ENCODE results near the gene UAP1.

UAP1 gene

DNA sequence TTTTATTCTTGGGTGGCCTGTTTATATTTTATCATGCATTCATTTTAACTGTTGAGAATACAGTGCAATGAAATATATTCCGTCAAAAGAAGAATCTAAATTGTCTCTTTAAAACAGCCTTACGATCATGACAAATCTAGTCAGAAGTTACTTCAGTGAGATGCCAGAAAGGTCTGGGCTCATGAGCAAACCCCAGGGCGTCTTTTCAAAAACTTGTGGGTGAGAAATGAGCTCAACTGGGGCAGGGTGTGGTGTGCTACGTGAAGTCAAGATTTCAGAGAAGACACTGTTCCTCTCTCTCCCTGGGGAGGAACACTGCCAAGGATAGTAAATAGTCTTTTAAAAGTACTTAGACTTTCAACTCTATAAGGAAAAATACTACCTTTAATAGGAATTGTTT lies 13.4 kb upstream of the UAP1 start:
- Histone ChIP-seq H2AFZ (ENCODE audit: low read depth, low read length, severe bottlenecking) (no peak overlapping the region), H3K4me2 (ENCODE audit: low read depth, low read length, poor library complexity, severe bottlenecking) (no peak overlapping the region), H3K9ac (ENCODE audit: low read length) (no peak overlapping the region)

DNA sequence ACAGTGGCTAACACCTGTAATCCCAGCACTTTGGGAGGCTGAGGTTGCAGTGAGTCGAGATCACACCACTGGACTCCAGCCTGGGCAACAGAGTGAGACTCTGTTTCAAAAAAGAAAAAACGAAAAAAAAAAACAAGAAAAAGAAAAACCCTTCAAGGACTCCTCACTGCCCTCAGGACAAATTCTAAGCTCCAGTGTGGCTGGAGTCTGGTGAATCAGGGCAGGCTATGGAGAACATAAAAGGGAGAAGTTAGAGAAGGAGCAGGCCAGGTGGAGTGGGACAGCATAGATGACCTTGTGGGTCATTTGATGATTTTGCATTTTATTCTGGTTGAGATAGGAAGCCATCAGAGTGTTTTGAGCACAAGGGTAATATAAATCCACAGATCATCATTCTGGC lies 12.5 kb upstream of the UAP1 start:
- no peaks in the 10 kb centered on the region for H4K20me1 ChIP-seq (ENCODE audit: low read depth, low read length)
- no peak overlapping the region for H3K4me3 ChIP-seq (ENCODE audit: insufficient read depth, low read length, poor library complexity, severe bottlenecking)
- no peaks in the 10 kb centered on the region for H3K79me2 ChIP-seq (ENCODE audit: insufficient read depth, low read length)
- H3K9me3 ChIP-seq (ENCODE audit: insufficient read depth, low read length) = no peaks in the 10 kb centered on the region
- H3K36me3 ChIP-seq (ENCODE audit: low read length) = no peaks in the 10 kb centered on the region
- no peaks in the 10 kb centered on the region for H3F3A ChIP-seq (ENCODE audit: insufficient read depth)
- H2AFZ ChIP-seq (ENCODE audit: low read depth, low read length, severe bottlenecking) = no peak overlapping the region
- no peak overlapping the region for H3K9ac ChIP-seq (ENCODE audit: low read length)
- no peak overlapping the region for H3K4me2 ChIP-seq (ENCODE audit: low read depth, low read length, poor library complexity, severe bottlenecking)
- H3K9me2 ChIP-seq (replicated peaks; ENCODE audit: insufficient read depth, low read length) = no peaks in the 10 kb centered on the region
- TF ChIP-seq EZH2phosphoT487 (conservative IDR thresholded peaks at IDR 0.05; ENCODE audit: low read length) (no peak), CTCF (IDR thresholded peaks at IDR 0.05; ENCODE audit: insufficient read depth, low read length, poor library complexity, severe bottlenecking) (no peak)
- no peaks in the 10 kb centered on the region for H3K27me3 ChIP-seq (ENCODE audit: low read length)
- no peak overlapping the region for H3K27ac ChIP-seq (ENCODE audit: low read depth, low read length)

More for the DNA sequence above, 13.4 kb upstream of the UAP1 start:
- H3K79me2 ChIP-seq (ENCODE audit: insufficient read depth, low read length) = no peaks in the 10 kb centered on the region
- H3K36me3 ChIP-seq (ENCODE audit: low read length) = no peaks in the 10 kb centered on the region
- H4K20me1 ChIP-seq (ENCODE audit: low read depth, low read length) = no peaks in the 10 kb centered on the region
- H3F3A ChIP-seq (ENCODE audit: insufficient read depth) = no peaks in the 10 kb centered on the region
- TF ChIP-seq CTCF (IDR thresholded peaks at IDR 0.05; ENCODE audit: insufficient read depth, low read length, poor library complexity, severe bottlenecking) = no peak
- TF ChIP-seq EZH2phosphoT487 (conservative IDR thresholded peaks at IDR 0.05; ENCODE audit: low read length) = no peak
- no peaks in the 10 kb centered on the region for H3K27me3 ChIP-seq (ENCODE audit: low read length)
- no peak overlapping the region for H3K27ac ChIP-seq (ENCODE audit: low read depth, low read length)
- no peaks in the 10 kb centered on the region for H3K9me2 ChIP-seq (replicated peaks; ENCODE audit: insufficient read depth, low read length)
- H3K4me3 ChIP-seq (ENCODE audit: insufficient read depth, low read length, poor library complexity, severe bottlenecking) = no peak overlapping the region
- 0 out of 2 replicates have a peak, but pooled peaks cover 3% of the 10 kb centered on the region for H3K9me3 ChIP-seq (ENCODE audit: insufficient read depth, low read length)

DNA sequence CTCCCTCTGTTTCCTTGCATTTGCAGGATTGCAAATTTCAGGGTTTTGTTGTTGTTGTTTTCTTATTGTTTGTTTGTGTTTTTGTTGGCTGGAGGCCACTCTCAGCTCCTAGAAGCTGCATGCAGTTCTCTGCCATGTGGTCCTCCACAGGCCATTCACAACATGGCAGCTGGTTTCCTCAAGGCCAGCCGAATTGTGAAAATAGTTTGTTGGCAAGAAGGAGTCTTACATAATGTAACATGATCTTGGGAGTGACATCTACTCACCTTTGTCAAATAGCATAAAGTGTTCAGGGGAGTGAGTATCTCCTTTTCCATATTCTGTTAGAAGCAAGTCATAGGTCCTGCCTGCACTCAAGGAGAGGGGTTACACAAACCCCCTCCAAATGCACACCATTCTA lies 10.6 kb upstream of the UAP1 start:
- Histone ChIP-seq H3K9ac (ENCODE audit: low read length) (no peak overlapping the region), H3K27ac (ENCODE audit: low read depth, low read length) (no peak overlapping the region), H3K79me2 (ENCODE audit: insufficient read depth, low read length) (no peaks in the 10 kb centered on the region), H4K20me1 (ENCODE audit: low read depth, low read length) (no peaks in the 10 kb centered on the region), H3K9me3 (ENCODE audit: insufficient read depth, low read length) (no peaks in the 10 kb centered on the region), H3K36me3 (ENCODE audit: low read length) (no peaks in the 10 kb centered on the region), H3K4me3 (ENCODE audit: insufficient read depth, low read length, poor library complexity, severe bottlenecking) (no peak overlapping the region), H3K27me3 (ENCODE audit: low read length) (no peaks in the 10 kb centered on the region), H2AFZ (ENCODE audit: low read depth, low read length, severe bottlenecking) (no peak overlapping the region), H3K4me2 (ENCODE audit: low read depth, low read length, poor library complexity, severe bottlenecking) (no peak overlapping the region), H3K9me2 (replicated peaks; ENCODE audit: insufficient read depth, low read length) (no peaks in the 10 kb centered on the region), H3F3A (ENCODE audit: insufficient read depth) (no peaks in the 10 kb centered on the region)
- TF ChIP-seq CTCF (IDR thresholded peaks at IDR 0.05; ENCODE audit: insufficient read depth, low read length, poor library complexity, severe bottlenecking) (no peak), EZH2phosphoT487 (conservative IDR thresholded peaks at IDR 0.05; ENCODE audit: low read length) (no peak)

Data from SU-DHL-6 (cell line).